Measurements from ENCODE around the gene MAPRE3.
"Not testable (repeated sequence)": the region's sequence is repeated elsewhere in the genome, so short reads cannot be mapped to it uniquely, and the experiment has no call there.

Gene MAPRE3

GRCh38 chr2:27071990-27072830 lies 101.8 kb downstream of the MAPRE3 start:
- DNase-seq: peak in 2 of 5 experiments; percentile 18 to 40

DNA sequence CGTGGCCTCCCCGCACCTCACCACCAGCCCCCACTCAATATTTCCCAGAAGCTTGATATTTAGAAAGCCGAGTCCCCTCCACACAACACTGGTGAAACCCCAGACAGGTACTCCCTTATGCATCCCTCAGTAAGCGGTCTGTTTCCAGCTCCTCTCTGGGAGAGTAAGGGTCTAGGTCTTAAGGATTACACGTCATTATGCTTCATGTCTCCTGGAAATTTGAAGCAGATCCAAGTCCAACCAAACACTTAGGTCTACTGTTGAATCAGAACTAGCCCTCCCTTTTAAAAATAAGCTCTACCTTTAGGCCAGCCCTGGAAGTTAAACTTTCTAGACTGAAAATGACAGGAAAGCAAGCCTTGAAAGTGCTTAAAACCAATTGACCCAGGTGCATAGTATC lies 102.5 kb downstream of the MAPRE3 start:
- DNase-seq: no peak

DNA sequence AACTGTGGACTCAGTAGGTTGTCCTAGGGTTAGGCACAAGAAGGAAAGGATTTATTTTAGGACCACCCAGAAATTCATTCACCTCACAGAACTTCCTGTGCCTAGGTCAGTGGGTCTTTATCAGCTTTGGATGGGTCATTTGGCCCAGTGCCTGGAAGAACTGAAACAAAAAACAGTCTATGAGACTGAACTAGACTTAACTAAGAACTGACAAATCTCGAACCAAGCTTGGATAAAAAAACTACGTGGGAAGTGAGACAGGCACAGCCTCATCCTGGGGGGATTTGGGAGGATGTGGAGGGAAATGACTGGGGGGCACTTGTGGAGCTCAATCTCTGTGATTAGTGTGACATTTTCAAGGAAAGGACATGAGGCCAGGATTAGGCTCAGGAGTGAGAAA lies 103.3 kb downstream of the MAPRE3 start:
- DNase-seq: no peak

DNA sequence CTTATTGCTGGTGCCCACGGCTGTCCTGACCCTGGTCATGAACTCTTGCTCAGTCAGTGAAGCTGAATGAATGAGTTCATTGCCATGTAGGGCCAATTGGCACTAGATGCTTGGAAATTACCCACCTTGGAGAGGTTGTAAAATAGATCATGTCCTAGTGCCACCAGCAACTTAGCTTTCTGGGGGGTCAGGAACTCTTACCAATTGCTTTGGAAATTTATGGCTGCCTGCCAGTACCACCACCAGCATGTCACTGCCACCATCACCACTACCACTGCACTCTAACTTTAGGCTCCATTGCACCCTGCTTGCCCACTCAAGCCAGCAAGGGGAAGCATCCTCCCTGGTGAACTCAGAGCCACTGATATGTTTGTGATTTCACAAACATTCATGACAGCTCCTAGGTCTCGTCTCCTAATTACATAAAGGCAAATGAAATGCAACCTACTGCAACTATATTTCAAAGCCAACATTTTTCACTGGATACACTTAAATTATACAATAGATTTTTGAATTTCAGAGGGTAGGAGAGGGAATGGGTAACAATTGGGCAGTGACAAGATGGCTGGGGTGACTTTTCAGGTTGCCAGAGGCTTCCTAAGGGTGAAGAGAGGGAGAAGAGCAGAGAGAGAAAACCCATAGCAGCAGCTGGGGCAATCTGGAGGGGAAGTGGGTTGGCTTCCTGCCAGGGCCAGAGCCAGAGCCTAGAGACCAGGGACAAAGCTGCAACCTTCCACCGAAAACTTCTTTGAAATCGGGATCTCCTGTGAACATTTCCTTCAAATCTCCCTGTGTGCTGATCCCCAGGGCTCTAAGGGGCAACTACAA lies 104.5 kb downstream of the MAPRE3 start:
- DNase-seq: peak in 3 of 5 experiments; percentile 41 to 76 (median 44)

- DNase-seq: not testable (repeated sequence)
Measured at GRCh38 chr2:27075566-27075871, 105.1 kb downstream of the MAPRE3 start.

DNA sequence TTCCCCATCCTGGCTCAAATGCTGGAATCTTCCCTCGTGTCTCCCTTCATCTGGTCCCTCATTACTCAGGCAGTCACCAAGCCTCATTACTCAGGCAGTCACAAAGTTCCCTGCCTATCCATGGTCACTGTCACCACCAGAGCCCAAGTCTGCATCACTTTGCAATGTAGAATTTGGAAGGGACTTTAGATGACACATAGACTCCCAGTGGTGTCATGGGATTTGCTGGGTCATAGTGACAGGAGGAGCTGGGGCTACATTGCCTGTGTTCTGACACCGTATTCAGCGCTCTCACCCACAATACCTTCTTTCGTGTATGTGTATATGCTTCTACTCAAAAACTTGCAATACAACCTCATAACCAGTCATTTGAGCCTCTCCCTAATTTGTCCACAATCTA lies 105.9 kb downstream of the MAPRE3 start:
- DNase-seq: no peak

Measured in T-helper 2 cell (primary cell).